ENCODE measurements around the gene UGCG. TPM values are rescaled to one million over a fixed set of nuclear protein-coding genes. Genes with fewer than 3 reads are reported as not detected.

The UGCG gene
- total and polyA plus RNA-seq, 3 donors from 2014 or later, result 13.3 to 38.6 (median 29.0) TPM

- 76 to 78% methylated on average over 5 of the region's 5 CpGs for WGBS, 2 donors
- TF ChIP-seq CTCF (IDR thresholded peaks at IDR 0.05), result no peak
- no peak for TF ChIP-seq POLR2A (IDR thresholded peaks at IDR 0.05)
- no peak overlapping the region for H3K4me3 ChIP-seq
- H3K4me1 ChIP-seq, result peaks cover 43% of the 10 kb centered on the region
- H3K27me3 ChIP-seq, result no peaks in the 10 kb centered on the region
- H3K9me3 ChIP-seq, result no peaks in the 10 kb centered on the region
- intact Hi-C loops (cut with DNase I; ENCODE audit: low total_unique reads), result no loop called here
- no peaks in the 10 kb centered on the region for H3K36me3 ChIP-seq (ENCODE audit: low read depth, missing control alignments)
- DNase-seq, result no peak
- no peak overlapping the region for H3K27ac ChIP-seq
Measured at GRCh38 chr9:111904891-111905291, 8.3 kb downstream of the UGCG start.

- intact Hi-C loops (cut with DNase I; ENCODE audit: low total_unique reads), result no loop called here
- Histone ChIP-seq H3K9me3 (no peaks in the 10 kb centered on the region), H3K27me3 (no peaks in the 10 kb centered on the region), H3K4me3 (no peak overlapping the region), H3K27ac (no peak overlapping the region), H3K36me3 (ENCODE audit: low read depth, missing control alignments) (no peaks in the 10 kb centered on the region), H3K4me1 (peaks cover 30% of the 10 kb centered on the region)
- no peak for TF ChIP-seq POLR2A (IDR thresholded peaks at IDR 0.05)
- no peak for TF ChIP-seq CTCF (IDR thresholded peaks at IDR 0.05)
- DNase-seq, result no peak
- 81 to 90% methylated on average over 5 of the region's 5 CpGs for WGBS, 2 donors
Measured at GRCh38 chr9:111907147-111907546, 10.5 kb downstream of the UGCG start.

- H3K27ac ChIP-seq, result no peak overlapping the region
- no peaks in the 10 kb centered on the region for H3K9me3 ChIP-seq
- no peaks in the 10 kb centered on the region for H3K36me3 ChIP-seq (ENCODE audit: low read depth, missing control alignments)
- intact Hi-C loops (cut with DNase I; ENCODE audit: low total_unique reads), result no loop called here
- WGBS, 2 donors, result 61 to 67% methylated on average over 3 of the region's 3 CpGs
- no peak overlapping the region for H3K4me3 ChIP-seq
- no peak for DNase-seq
- no peak for TF ChIP-seq POLR2A (IDR thresholded peaks at IDR 0.05)
- TF ChIP-seq CTCF (IDR thresholded peaks at IDR 0.05), result no peak
- H3K4me1 ChIP-seq, result peaks cover 24% of the 10 kb centered on the region
- H3K27me3 ChIP-seq, result no peaks in the 10 kb centered on the region
Measured at GRCh38 chr9:111909444-111909843, 12.8 kb downstream of the UGCG start.

GRCh38 chr9:111910428-111910827, 13.8 kb downstream of the UGCG start:
- WGBS, 2 donors, result 79 to 82% methylated on average over 6 of the region's 6 CpGs
- Histone ChIP-seq H3K4me1 (peaks cover 22% of the 10 kb centered on the region), H3K27ac (no peak overlapping the region), H3K36me3 (ENCODE audit: low read depth, missing control alignments) (no peaks in the 10 kb centered on the region), H3K27me3 (no peaks in the 10 kb centered on the region), H3K4me3 (no peak overlapping the region), H3K9me3 (no peaks in the 10 kb centered on the region)
- intact Hi-C loops (cut with DNase I; ENCODE audit: low total_unique reads), result no loop called here
- TF ChIP-seq CTCF (IDR thresholded peaks at IDR 0.05), result no peak
- no peak for TF ChIP-seq POLR2A (IDR thresholded peaks at IDR 0.05)
- no peak for DNase-seq

- Histone ChIP-seq H3K36me3 (ENCODE audit: low read depth, missing control alignments) (no peaks in the 10 kb centered on the region), H3K27me3 (no peaks in the 10 kb centered on the region), H3K4me3 (no peak overlapping the region), H3K9me3 (no peaks in the 10 kb centered on the region), H3K27ac (no peak overlapping the region), H3K4me1 (peaks cover 17% of the 10 kb centered on the region)
- intact Hi-C loops (cut with DNase I; ENCODE audit: low total_unique reads), result no loop called here
- DNase-seq, result no peak
- WGBS, 2 donors, result 79 to 84% methylated on average over 6 of the region's 6 CpGs
- no peak for TF ChIP-seq CTCF (IDR thresholded peaks at IDR 0.05)
- TF ChIP-seq POLR2A (IDR thresholded peaks at IDR 0.05), result no peak
Measured at GRCh38 chr9:111913159-111913558, 16.5 kb downstream of the UGCG start.

Data from testis (tissue), 3 donors.